ENCODE measurements around the gene SF3B2. TPM values are rescaled to one million over a fixed set of nuclear protein-coding genes. Genes with fewer than 3 reads are reported as not detected.
A peak's percentile ranks its signal among the peaks of the same experiment; 100 is the strongest.

Gene SF3B2
- total RNA-seq, 4 donors from 2014 or later, result 117 to 160 (median 137) TPM

DNA sequence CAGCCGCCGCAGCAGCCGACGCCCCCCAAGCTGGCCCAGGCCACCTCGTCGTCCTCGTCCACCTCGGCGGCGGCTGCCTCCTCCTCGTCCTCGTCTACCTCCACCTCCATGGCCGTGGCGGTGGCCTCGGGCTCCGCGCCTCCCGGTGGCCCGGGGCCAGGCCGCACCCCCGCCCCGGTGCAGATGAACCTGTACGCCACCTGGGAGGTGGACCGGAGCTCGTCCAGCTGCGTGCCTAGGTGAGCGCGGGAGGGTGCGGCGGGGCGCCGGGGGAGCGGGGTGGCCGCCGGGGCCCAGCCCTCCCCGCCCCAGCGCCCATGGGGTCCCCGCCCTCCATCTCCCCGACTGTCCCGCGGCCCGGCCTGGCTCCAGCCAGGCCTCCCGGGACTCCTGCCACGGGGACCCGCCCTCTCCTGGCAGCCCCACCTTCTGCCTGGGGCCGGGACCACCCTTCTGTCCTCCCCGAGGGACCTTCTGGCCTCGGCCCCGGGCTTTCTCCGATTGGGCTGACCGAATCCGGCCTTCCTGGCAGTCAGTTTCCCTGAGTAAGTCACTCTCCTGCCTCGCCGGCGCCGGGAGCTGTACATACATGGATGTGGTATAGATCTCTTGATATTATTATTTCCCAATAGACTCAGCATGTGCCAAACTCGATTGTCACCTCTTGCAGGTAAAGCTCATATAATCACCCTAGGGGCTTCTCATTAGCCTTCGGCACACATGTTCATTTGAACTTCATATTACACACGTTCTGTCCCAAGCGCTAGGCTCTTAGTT is 18.6 kb downstream of the SF3B2 start:
- H3K27me3 ChIP-seq, result no peaks in the 10 kb centered on the region
- H3K27ac ChIP-seq (replicated peaks in 1 of 4), result peak overlapping the region; percentile 88 to 98 (median 93)
- H3K4me3 ChIP-seq, result peak overlapping the region; percentile 87 to 97 (median 94)
- no peak for TF ChIP-seq POLR2AphosphoS5 (IDR thresholded peaks at IDR 0.05)
- TF ChIP-seq POLR2A (IDR thresholded peaks at IDR 0.05; ENCODE audit: low read depth), result no peak
- TF ChIP-seq EP300 (IDR thresholded peaks at IDR 0.05), result no peak
- TF ChIP-seq CTCF (IDR thresholded peaks at IDR 0.05), result peak in 1 of 3 experiments; percentile 6
- peaks cover 31 to 50% (median 44%) of the 10 kb centered on the region in 4 donors for H3K4me1 ChIP-seq
- peaks cover 19 to 51% (median 41%) of the 10 kb centered on the region in 4 donors for H3K36me3 ChIP-seq
- WGBS, result 4% methylated on average over 12 of the region's 60 CpGs
- no peaks in the 10 kb centered on the region for H3K9me3 ChIP-seq
- intact Hi-C loops (cut with DNase I), result no loop called here
- DNase-seq (ENCODE audit: extremely low spot score), result no peak

GRCh38 chr11:66071381-66071801 is 19.2 kb downstream of the SF3B2 start:
- DNase-seq (ENCODE audit: extremely low spot score), result no peak
- peaks cover 13 to 45% (median 36%) of the 10 kb centered on the region in 4 donors for H3K36me3 ChIP-seq
- no peaks in the 10 kb centered on the region for H3K27me3 ChIP-seq
- peak overlapping the region; percentile 88 to 98 (median 93) for H3K27ac ChIP-seq (replicated peaks in 1 of 4)
- H3K4me1 ChIP-seq, result peaks cover 31 to 50% (median 44%) of the 10 kb centered on the region in 4 donors
- intact Hi-C loops (cut with DNase I), result no loop called here
- H3K4me3 ChIP-seq, result peak overlapping the region; percentile 87 to 97 (median 94)
- no peaks in the 10 kb centered on the region for H3K9me3 ChIP-seq
- WGBS, result 27% methylated on average over 2 of the region's 2 CpGs
- no peak for TF ChIP-seq EP300 (IDR thresholded peaks at IDR 0.05)
- no peak for TF ChIP-seq CTCF (IDR thresholded peaks at IDR 0.05)
- no peak for TF ChIP-seq POLR2AphosphoS5 (IDR thresholded peaks at IDR 0.05)
- TF ChIP-seq POLR2A (IDR thresholded peaks at IDR 0.05; ENCODE audit: low read depth), result no peak

- Histone ChIP-seq H3K9me3 (no peaks in the 10 kb centered on the region), H3K36me3 (peaks cover 6 to 41% (median 30%) of the 10 kb centered on the region in 4 donors), H3K27me3 (no peaks in the 10 kb centered on the region), H3K27ac (replicated peaks in 1 of 4) (peak overlapping the region; percentile 88 to 98 (median 93)), H3K4me1 (peaks cover 32 to 55% (median 51%) of the 10 kb centered on the region in 4 donors), H3K4me3 (no peak overlapping the region)
- intact Hi-C loops (cut with DNase I), result no loop called here
- no peak for DNase-seq (ENCODE audit: extremely low spot score)
- 86% methylated on average over 3 of the region's 3 CpGs for WGBS
- TF ChIP-seq EP300 (IDR thresholded peaks at IDR 0.05) (no peak), CTCF (IDR thresholded peaks at IDR 0.05) (no peak), POLR2A (IDR thresholded peaks at IDR 0.05; ENCODE audit: low read depth) (no peak), POLR2AphosphoS5 (IDR thresholded peaks at IDR 0.05) (no peak)
These were observed 19.9 kb downstream of the SF3B2 start for GRCh38 chr11:66072081-66072480.

DNA sequence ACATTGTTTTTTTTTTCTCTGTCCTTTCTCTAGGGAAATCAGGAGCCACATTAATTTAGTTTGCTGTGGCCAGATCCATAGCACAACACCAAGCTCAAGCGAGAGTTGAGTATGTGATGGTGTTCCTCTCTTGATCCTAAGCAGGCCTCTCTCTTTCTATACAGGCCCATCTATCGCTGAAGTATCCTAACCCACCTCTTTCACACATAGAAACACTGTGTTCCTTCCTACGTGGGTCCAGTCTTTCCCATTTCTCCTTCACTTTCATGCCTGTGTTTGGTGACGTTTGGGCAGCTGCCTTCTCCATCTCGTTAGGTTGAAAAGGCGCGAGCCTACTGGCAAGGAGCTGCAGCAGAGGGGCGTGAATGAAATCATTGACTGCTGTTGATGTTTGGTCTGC is 20.4 kb downstream of the SF3B2 start:
- no peak for DNase-seq (ENCODE audit: extremely low spot score)
- Histone ChIP-seq H3K4me3 (no peak overlapping the region), H3K4me1 (peaks cover 35 to 54% (median 50%) of the 10 kb centered on the region in 4 donors), H3K27me3 (no peaks in the 10 kb centered on the region), H3K36me3 (peaks cover 3 to 37% (median 27%) of the 10 kb centered on the region in 4 donors), H3K27ac (replicated peaks in 1 of 4) (peak overlapping the region in 1 of 4 donors; percentile 27), H3K9me3 (no peaks in the 10 kb centered on the region)
- intact Hi-C loops (cut with DNase I), result no loop called here
- TF ChIP-seq POLR2AphosphoS5 (IDR thresholded peaks at IDR 0.05), result no peak
- no peak for TF ChIP-seq CTCF (IDR thresholded peaks at IDR 0.05)
- no peak for TF ChIP-seq POLR2A (IDR thresholded peaks at IDR 0.05; ENCODE audit: low read depth)
- no peak for TF ChIP-seq EP300 (IDR thresholded peaks at IDR 0.05)
- 78% methylated on average over 8 of the region's 8 CpGs for WGBS

Measured in esophagus muscularis mucosa (tissue), 4 donors.